Adrenal gland (tissue), 5 donors: Measurements from ENCODE around the gene ATAD3B.

Experiments
- CTCF ChIP-seq, 6 experiments: fragments of 450-650 bp in 4 of 6; fragments of 200-600 bp in 2 of 6; sonication (generic) in 1 of 6; IDR thresholded peaks; 1 replicate in 5 of 6; 2 replicates in 1 of 6; pipeline versions ENCODE4 v1.5.1 to v1.8.0; 2016 to 2021; ENCODE audit warnings: antibody characterized with exemption in 6 of 6, mild to moderate bottlenecking in 2 of 6, moderate library complexity in 1 of 6
- POLR2A ChIP-seq, 2 donors: fragments of 450-650 bp; IDR thresholded peaks; one replicate each; pipeline ENCODE4 v1.6.1; 2017; ENCODE audit warnings: antibody characterized with exemption in 2 of 2, mild to moderate bottlenecking in 2 of 2, moderate library complexity in 1 of 2
- donor health status: DM: no; HTN: no; CAD: no.

GRCh38 chr1:1422465-1423244 lies 48.9 kb upstream of the ATAD3B start:
- TF ChIP-seq CTCF (IDR thresholded peaks at IDR 0.05), result no peak
- no peak for TF ChIP-seq POLR2A (IDR thresholded peaks at IDR 0.05)
